ENCODE results near the gene TAGLN2.

TAGLN2 gene

DNA sequence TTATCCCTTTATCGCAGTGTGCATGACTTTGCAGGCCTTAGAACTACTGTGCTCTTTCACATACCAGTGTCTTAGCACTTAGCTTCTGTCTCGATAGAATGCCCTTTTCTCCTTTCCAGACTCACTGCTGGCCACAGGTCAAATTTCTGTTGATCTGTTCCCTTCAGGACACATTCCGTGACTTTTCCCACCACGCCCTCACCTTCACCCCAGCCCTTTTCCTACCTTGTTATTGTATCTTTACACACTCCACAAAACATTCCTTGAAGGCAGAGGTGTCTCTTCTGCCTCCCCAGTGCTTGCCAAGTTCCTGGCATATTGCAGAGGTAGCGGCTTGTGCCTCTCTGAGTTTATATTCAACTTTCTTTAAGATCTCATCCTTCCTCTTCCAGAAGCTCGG lies 23.8 kb upstream of the TAGLN2 start:
- no peak for DNase-seq (ENCODE audit: low read depth)

DNA sequence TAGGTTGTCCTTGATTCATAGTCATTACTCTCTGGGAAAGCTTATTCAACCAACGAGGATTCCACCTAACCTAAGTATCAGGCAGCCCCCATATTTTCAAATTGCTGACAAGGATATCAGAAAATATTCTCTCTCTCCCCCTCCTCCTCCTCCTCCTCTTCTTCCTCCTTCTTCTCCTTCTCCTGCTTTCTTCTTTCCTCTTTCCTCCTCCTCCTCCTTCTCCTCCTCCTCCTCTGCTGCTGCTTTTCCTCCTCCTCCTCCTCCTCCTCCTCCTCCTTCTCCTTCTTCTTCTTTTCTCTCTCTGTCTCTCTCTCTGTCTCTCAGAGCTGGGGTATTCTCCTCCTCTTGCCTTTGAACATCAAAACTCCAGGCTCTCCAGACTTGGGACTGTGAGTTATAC lies 22.6 kb upstream of the TAGLN2 start:
- no peak for DNase-seq (ENCODE audit: low read depth)

DNA sequence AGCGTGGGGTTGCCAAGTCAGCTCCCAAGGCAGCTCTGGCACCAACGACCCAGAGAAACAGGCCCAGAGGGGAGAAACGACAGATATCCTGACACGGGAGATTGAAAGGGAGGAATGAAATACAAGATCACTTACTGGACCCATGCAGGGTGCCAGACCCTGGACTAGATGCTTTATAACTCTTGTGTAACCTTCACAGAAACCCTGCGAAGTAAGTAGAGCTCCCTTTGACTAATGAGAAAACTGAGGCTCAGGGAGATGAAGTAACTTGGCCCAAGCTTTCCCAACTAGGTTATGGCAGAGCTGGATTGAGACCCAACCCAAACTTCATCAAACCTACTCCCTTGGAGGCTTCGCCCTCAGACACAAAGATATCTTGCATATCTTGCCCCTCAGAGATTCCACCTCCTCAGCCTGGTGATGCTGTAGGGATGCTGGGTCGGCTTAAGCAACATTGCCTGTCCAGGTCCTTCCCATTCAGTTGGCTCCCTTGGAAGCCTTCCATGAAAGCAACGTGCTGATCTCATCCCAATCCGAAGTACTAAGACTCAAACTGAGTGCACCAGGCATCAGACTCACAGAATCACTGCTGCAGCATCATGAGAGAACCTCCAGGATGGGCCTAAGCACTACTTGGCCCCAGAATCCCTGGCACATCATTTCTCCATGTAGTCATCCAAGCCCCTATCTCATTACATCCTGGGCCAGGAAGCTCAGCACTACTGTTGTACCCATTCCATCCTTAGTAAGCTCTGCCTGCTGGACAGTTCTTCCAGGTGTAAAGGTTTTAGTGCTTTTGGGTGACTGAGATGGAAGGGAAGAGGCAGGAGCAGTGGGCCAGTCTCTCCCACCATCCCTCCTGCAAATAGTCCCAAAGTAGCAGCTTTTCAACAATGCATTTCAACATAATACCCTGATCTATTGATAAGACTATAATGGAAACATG lies 21.2 kb upstream of the TAGLN2 start:
- no peak for DNase-seq (ENCODE audit: low read depth)

DNA sequence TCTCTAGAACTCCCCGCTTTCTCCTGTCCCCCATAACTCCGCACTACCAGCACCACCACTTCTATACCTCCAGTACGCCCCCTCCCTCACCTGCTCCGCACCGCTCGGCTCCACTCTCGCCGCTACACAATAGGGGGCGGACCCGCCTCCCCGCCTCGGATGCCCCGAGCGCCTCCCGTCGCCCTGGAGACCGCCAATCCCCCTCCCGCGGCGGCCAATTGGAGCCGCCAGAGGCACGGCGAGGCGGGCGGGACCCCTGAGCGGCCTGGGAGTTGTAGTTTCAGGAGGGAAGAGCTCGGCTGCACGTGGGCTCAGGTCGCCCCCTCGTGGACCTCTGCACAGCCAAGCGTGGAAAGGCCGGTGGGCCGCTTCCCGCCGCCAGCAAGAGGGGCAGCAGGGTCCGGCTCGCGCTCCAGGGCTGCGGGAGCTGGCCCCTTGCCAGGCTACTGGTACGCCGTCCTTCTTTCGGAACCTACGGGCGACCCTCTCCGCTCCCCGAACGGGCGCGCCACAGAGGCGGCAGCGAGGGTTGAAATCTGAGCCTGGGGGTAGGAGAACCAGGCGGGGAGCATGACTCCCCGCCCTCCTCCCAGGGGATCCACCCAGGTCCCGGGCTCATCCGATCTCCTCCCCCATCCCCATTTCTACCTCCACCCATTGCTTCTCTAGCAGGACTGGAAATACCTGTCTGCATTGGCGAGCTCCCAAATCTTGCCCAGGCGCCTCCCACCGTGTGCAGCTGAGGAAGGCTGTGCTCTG lies 20.4 kb upstream of the TAGLN2 start, which contains the start of gene IGSF9:
TSS of gene IGSF9 (minus strand) at position 131 of the 759 bp plus-strand sequence. CDS start 2,159 bp downstream, outside the sequence.
- peak; percentile 68 for DNase-seq (ENCODE audit: low read depth)

DNA sequence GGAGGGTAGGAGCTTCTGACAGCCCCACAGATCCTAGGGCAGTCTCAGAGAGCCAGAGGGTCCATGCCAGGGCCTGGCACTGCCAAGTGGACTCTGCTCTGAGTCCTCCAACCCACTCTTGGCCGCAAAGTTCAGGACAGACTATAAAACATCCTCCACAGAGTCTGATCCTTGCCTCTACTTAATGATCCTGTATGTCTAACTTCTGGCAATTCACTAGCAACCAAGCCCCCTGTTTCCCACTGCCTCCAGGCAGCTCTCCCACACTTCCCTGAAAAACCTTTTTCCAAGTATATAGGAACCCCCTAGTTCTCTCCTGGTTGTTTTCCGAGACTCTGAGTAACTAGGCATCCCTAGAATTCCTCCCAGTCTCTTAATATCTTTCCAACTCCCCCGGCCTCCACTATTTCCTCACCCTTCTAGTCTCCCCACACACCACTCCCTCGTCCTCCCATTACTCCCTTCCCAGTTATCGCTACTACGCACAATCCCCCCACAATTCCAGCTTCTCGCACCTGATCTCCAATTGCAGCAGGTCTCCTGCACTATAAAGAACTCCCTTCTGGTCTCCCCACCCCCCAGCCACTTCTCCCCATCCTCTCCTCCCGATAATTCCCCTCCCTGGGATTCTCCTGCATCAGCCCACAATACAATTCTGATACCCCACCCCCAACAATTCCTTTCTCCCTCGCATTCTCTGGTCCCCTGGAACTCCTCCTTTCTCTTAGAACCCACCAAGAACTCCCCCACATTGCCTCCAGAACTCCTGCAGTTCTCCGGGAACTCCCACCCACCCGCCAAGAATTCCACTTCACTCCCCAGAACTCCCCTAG lies 19.5 kb upstream of the TAGLN2 start:
- no peak for DNase-seq (ENCODE audit: low read depth)

GRCh38 chr1:159943908-159944622 lies 18.8 kb upstream of the TAGLN2 start:
- DNase-seq (ENCODE audit: low read depth) = no peak

DNA sequence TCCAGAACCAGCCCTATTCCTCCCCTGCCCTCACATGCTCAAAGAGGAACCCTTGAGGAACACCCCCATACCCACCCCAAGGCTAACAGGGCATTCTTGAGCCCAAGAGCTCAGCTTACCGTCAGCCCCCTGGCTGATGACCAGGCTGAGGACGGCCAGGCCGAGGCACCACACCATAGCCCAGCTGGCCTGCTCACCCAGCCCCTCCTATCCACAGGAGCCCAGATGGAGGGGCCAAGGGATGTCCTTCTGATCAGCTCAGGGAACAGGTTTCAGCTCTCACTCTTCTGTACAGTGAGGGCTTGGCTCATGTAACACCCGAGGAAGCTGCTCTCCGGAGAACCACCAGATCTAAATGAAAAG lies 18.0 kb upstream of the TAGLN2 start:
- no peak for DNase-seq (ENCODE audit: low read depth)

DNA sequence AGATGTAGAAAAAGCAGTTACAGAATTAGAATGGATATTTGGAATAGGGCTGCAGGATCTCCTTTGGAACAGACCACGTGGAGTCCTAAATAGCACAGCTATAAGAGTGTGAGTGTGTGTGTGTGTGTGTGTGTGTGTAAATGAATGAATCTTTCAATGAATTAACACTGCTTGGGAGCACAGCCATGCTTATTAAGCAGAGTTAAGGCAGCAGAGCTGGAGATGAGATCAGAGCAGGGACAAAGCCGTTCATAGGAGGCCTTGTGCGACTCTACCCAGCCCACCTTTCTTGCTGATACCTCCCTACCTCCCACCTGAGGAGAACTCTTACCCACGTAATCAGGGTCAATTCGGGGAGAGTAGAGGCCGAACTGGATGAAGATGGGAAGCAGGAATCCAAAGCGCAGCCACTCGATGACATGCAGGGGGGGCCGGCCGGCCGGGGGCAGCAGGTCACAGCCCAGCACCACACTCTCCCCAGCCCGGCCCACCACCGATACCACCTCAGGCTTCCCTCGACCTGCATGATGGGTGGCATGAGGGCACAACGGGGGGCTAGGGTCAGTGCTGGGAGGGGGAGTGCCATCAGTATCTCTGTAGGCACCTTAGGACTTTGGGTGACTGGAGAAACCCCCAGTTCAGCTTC lies 17.4 kb upstream of the TAGLN2 start:
- no peak for DNase-seq (ENCODE audit: low read depth)

DNA sequence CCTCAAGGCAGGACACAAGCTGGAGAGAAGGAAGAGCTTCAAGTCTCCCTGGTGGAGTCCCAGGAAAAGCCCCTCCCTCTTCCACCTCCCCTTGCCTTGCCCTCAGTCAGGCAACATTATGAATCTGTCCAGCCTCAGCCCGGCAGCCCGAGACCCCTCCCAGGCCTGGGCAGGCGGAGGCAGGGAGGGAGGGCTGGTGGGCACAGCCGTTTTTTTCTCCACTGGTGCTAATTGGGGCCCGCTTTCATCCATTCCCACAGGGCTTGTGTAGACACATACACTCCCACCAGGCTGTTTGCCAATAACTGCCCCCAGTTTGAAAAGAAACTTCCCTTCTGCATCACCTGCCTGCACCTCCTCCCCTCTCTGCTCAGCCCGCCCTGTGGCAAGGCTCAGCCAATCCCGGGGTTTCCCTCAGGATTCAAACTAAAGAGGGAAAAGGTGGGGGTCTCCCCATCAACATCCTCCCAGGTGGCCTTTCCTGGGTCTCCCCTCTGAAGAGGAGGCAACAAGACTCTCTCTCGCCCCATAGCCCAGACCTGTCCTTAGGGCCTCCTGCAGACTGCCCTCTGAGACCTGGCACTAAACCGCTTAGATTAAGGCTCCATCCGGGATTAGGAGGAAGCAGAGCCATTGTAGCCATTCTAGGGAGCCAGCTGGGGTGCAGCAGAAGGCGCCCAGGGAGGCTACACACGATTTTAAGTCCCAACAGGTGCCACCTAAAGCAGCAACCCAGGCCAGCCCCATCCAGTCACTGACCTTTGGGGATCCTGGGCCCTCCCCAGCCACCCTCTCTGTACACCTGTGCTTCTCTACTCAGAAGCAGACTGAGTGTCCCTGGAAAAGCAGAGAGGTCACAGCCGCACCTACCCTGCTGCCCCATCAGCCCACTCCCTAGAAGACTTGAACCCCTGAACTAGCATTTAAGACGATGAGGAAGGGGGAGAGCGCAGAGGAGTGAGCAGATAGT lies 16.6 kb upstream of the TAGLN2 start:
- DNase-seq (ENCODE audit: low read depth) = no peak

DNA sequence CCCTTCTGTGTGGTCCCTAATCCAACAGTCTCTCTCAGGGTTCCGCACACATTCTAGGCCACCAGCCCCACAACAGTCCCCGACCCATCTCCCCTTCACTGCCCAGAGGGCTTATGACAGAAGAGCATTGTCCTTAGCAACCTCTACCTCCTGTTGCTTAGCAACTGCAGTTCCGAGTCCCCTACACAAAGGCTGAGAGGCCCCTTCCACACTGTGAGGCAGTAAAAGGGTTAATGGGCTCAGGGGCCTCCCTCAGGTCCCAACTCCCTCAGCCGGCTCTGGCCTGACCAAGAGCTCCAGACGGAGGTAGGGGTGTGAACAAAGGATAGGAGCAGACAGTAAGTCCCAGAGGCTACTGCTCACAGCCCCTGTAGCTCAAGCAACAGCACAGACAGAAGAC lies 15.8 kb upstream of the TAGLN2 start:
- DNase-seq (ENCODE audit: low read depth) = no peak

GRCh38 chr1:159940006-159940620 lies 14.8 kb upstream of the TAGLN2 start:
- no peak for DNase-seq (ENCODE audit: low read depth)

DNA sequence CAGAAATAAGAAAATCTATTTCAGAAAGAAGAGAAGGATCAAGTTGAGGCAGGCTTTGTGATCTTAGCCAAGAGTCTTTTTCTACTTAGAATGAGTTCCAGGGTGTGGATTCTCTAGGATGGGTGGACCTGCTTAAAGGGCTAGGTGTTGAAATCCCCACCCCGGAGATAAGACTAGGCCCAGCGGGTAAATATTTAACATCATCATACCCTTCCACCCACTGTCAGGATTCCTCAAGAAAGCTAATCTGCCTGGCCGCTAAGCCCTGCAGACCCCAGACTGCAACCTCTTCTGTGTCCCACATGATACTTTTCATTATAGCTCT lies 14.3 kb upstream of the TAGLN2 start:
- no peak for DNase-seq (ENCODE audit: low read depth)

DNA sequence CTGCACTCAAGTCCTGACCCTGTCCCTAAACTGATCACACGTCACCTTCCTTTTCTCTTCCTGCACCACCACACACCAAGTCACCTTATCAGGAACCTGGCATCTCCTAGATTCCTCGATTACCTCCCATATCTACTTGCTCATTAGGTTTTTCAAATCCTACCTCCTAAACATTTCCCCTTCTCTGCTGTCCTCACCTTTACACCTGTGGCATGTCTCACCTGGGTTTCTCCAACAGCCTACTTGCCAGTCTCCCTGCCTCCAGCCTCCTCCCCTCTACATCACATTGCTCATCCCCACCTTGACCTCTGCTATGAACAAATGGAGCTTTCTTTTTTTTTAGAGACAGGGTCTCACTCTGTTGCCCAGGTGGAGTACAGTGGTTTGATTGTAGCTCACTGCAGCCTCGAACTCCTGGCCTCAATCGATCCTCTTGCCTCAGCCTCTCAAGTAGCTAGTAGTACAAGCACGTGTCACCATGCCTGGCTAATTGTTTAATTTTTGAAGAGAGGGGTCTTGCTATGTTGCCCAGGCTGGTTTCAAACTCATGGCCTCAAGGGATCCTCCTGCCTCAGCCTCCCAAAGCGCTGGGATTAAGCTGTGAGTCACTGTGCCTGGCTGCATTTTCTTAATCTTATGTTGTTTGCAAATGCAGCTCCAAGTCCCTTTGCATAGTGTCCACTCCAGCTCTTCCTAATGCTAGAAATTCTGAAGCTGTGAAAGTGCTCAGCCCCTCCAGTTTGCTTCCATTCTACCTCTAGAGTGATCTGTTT lies 13.8 kb upstream of the TAGLN2 start:
- no peak for DNase-seq (ENCODE audit: low read depth)

DNA sequence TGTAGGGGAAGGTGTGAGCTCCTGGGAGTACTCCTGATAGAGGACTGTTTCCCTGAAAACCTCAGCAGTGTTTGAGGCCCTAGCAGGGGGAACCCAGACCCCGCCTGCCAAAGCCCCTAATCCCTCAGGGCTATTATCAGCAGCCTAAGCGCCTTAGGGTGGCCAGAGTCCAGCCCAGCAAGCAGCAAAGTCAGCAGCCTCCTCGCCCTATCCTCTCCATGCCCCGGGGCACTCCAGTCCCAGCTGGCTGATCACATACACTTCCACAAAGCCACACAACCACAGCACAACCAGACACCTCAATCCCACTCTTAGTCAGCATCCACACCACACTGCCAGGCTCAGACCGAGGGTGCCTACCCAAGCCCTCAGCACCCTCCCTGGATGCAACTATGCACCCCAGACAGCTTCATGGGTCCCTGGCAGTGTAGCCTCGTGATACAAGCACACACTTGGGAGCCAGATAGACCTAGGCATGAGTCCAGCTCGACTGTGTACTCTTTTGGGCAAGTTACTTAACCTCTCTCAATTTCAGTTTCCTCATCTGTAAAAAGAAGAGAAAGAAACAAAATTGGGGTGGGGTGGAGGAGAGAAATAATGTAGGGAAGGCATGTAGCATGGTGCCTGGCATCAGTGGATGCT lies 13.0 kb upstream of the TAGLN2 start:
- no peak for DNase-seq (ENCODE audit: low read depth)

GRCh38 chr1:159937054-159937750 lies 11.9 kb upstream of the TAGLN2 start:
- no peak for DNase-seq (ENCODE audit: low read depth)

DNA sequence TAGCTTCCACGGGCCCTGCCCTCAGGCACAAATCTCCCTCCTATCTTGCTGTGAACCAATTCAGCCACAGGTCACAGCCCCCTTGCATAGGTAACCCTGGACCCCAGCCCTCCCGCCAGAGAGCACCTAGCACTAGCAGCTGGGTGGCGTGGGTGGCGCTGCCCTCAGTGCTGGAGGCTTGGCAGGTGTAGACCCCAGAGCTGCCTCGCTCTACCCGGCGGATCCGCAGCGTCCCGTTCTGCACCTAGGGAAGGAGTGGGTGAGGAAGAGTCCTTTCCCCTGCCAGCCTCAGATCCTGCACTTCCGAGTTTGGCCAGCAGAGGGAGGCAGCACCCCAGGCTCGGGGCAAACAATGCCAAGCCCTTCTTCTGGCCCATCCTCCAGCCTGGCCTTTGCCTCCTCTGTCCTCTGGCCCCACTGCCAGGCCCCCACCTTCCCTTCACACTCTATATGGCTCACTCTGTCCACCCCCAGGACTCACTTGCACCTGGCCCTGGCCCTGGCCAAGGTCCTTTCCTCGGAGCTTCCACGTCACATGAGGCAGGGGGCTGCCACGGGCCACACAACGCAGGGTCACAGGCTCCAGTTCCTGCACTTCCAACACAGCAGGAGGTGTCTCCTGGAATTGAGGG lies 11.1 kb upstream of the TAGLN2 start:
- DNase-seq (ENCODE audit: low read depth) = peak; percentile 78

- no peak for DNase-seq (ENCODE audit: low read depth)
These were observed 10.5 kb upstream of the TAGLN2 start for GRCh38 chr1:159935719-159936272.
